Neural crest cell (in vitro differentiated cells): ENCODE measurements around the gene NDC1. TPM values are rescaled to one million over a fixed set of nuclear protein-coding genes. Genes with fewer than 3 reads are reported as not detected.

Experiments used
- DNase-seq: peaks from one replicate; pipeline ENCODE4 v3.0.0; 2021; ENCODE audit warnings: low read depth, mixed read lengths, low spot score
- H3K27ac Mint-ChIP-seq: one replicate; pipeline ENCODE4 v1.8.0; 2021; ENCODE audit warnings: mild to moderate bottlenecking, mixed read lengths; ENCODE audit not compliant: unreplicated experiment
- H3K27me3 Mint-ChIP-seq: 2 replicates; pipeline ENCODE4 v1.8.0; 2021; ENCODE audit warnings: low read depth, mild to moderate bottlenecking, mixed read lengths
- H3K36me3 Mint-ChIP-seq: 2 replicates; pipeline ENCODE4 v1.8.0; 2021; ENCODE audit warnings: low read depth, mild to moderate bottlenecking, mixed read lengths
- H3K4me1 Mint-ChIP-seq: 2 replicates; pipeline ENCODE4 v1.8.0; 2021; ENCODE audit warnings: mixed read lengths
- H3K4me3 Mint-ChIP-seq: one replicate; pipeline ENCODE4 v1.8.0; 2021; ENCODE audit warnings: mild to moderate bottlenecking, mixed read lengths
- H3K9me3 Mint-ChIP-seq: 2 replicates; pipeline ENCODE4 v1.8.0; 2021; ENCODE audit warnings: mixed read lengths
- CTCF ChIP-seq: fragments of 200-600 bp; sonication (generic); conservative IDR thresholded peaks from 2 replicates; pipeline ENCODE4 v1.5.0; 2021; ENCODE audit warnings: antibody characterized with exemption, mild to moderate bottlenecking
- total RNA-seq: library from RNA; stranded (reverse); gene quantifications from 2 replicates; pipeline ENCODE4 v1.2.1, GENCODE V29; 2021

Gene NDC1
- total RNA-seq, 1 donor from 2014 or later: 47.3 TPM

GRCh38 chr1:53733975-53734649, 104.0 kb downstream of the NDC1 start:
- Mint-ChIP-seq H3K4me3 (no peak overlapping the region), H3K4me1 (no peaks in the 10 kb centered on the region), H3K36me3 (no peaks in the 10 kb centered on the region), H3K27ac (no peak overlapping the region), H3K9me3 (no peaks in the 10 kb centered on the region), H3K27me3 (peaks cover 77% of the 10 kb centered on the region)
- no peak for DNase-seq
- TF ChIP-seq CTCF: no peak

GRCh38 chr1:53733447-53733931, 104.6 kb downstream of the NDC1 start:
- Mint-ChIP-seq H3K36me3 (no peaks in the 10 kb centered on the region), H3K9me3 (no peaks in the 10 kb centered on the region), H3K27me3 (peaks cover 73% of the 10 kb centered on the region), H3K4me1 (no peaks in the 10 kb centered on the region), H3K27ac (no peak overlapping the region), H3K4me3 (no peak overlapping the region)
- TF ChIP-seq CTCF: no peak
- no peak for DNase-seq

- no peak overlapping the region for H3K4me3 Mint-ChIP-seq
- DNase-seq: no peak
- H3K9me3 Mint-ChIP-seq: no peaks in the 10 kb centered on the region
- H3K36me3 Mint-ChIP-seq: no peaks in the 10 kb centered on the region
- no peaks in the 10 kb centered on the region for H3K4me1 Mint-ChIP-seq
- H3K27me3 Mint-ChIP-seq: peaks cover 67% of the 10 kb centered on the region
- no peak overlapping the region for H3K27ac Mint-ChIP-seq
- no peak for TF ChIP-seq CTCF
These were observed 105.2 kb downstream of the NDC1 start for GRCh38 chr1:53732912-53733317.

- DNase-seq: no peak
- H3K27me3 Mint-ChIP-seq: peaks cover 64% of the 10 kb centered on the region
- no peak for TF ChIP-seq CTCF
- H3K4me1 Mint-ChIP-seq: no peaks in the 10 kb centered on the region
- no peak overlapping the region for H3K27ac Mint-ChIP-seq
- H3K4me3 Mint-ChIP-seq: no peak overlapping the region
- no peaks in the 10 kb centered on the region for H3K9me3 Mint-ChIP-seq
- H3K36me3 Mint-ChIP-seq: no peaks in the 10 kb centered on the region
These were observed 105.7 kb downstream of the NDC1 start for GRCh38 chr1:53732409-53732808.

GRCh38 chr1:53731779-53732305, 106.3 kb downstream of the NDC1 start:
- DNase-seq: no peak
- H3K4me1 Mint-ChIP-seq: no peaks in the 10 kb centered on the region
- no peaks in the 10 kb centered on the region for H3K9me3 Mint-ChIP-seq
- peaks cover 58% of the 10 kb centered on the region for H3K27me3 Mint-ChIP-seq
- no peak for TF ChIP-seq CTCF
- H3K4me3 Mint-ChIP-seq: no peak overlapping the region
- H3K27ac Mint-ChIP-seq: no peak overlapping the region
- H3K36me3 Mint-ChIP-seq: no peaks in the 10 kb centered on the region
